Measurements from ENCODE around the gene PPP1R14C. TPM values are rescaled to one million over a fixed set of nuclear protein-coding genes. Genes with fewer than 3 reads are reported as not detected.

Gene PPP1R14C
- total RNA-seq, 1 experiment from 2014 or later = 12.1 TPM

GRCh38 chr6:150207931-150208570, 65.2 kb downstream of the PPP1R14C start:
- peak in 1 of 2 experiments; percentile 8 for DNase-seq
- CTCF ChIA-PET = no interaction called here
- Histone ChIP-seq H3K36me3 (ENCODE audit: low read depth) (no peaks in the 10 kb centered on the region), H3K4me2 (no peak overlapping the region), H4K20me1 (ENCODE audit: insufficient read depth) (no peaks in the 10 kb centered on the region), H3K9me3 (ENCODE audit: insufficient read depth, low read depth) (no peaks in the 10 kb centered on the region), H3K27me3 (ENCODE audit: insufficient read depth, low read depth) (no peaks in the 10 kb centered on the region), H3K4me3 (no peak overlapping the region), H3K4me1 (replicated peaks; ENCODE audit: insufficient read depth) (peaks cover 15% of the 10 kb centered on the region), H3K27ac (no peak overlapping the region), H3F3A (ENCODE audit: insufficient read depth, low read depth) (no peaks in the 10 kb centered on the region), H3K79me2 (ENCODE audit: low read depth) (0 out of 2 replicates have a peak, but pooled peaks cover 5% of the 10 kb centered on the region), H3K9me2 (ENCODE audit: insufficient read depth) (no peaks in the 10 kb centered on the region), H2AFZ (no peak overlapping the region)
- intact Hi-C loops (cut with micrococcal nuclease; ENCODE audit: unreplicated experiment) = loop anchor here (5.0 kb wide), 1 partner anchor 44 kb away; no protein-coding TSS in a partner anchor
- POLR2A ChIA-PET (ENCODE audit: unreplicated experiment) = no interaction called here
- no TSS peak for BruUV-seq (replicated peaks)
- TF ChIP-seq EZH2 (IDR thresholded peaks at IDR 0.05; ENCODE audit: low read depth) = no peak
- TF ChIP-seq, protein P1, sequence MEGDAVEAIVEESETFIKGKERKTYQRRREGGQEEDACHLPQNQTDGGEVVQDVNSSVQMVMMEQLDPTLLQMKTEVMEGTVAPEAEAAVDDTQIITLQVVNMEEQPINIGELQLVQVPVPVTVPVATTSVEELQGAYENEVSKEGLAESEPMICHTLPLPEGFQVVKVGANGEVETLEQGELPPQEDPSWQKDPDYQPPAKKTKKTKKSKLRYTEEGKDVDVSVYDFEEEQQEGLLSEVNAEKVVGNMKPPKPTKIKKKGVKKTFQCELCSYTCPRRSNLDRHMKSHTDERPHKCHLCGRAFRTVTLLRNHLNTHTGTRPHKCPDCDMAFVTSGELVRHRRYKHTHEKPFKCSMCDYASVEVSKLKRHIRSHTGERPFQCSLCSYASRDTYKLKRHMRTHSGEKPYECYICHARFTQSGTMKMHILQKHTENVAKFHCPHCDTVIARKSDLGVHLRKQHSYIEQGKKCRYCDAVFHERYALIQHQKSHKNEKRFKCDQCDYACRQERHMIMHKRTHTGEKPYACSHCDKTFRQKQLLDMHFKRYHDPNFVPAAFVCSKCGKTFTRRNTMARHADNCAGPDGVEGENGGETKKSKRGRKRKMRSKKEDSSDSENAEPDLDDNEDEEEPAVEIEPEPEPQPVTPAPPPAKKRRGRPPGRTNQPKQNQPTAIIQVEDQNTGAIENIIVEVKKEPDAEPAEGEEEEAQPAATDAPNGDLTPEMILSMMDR (conservative IDR thresholded peaks at IDR 0.05) = no peak

DNA sequence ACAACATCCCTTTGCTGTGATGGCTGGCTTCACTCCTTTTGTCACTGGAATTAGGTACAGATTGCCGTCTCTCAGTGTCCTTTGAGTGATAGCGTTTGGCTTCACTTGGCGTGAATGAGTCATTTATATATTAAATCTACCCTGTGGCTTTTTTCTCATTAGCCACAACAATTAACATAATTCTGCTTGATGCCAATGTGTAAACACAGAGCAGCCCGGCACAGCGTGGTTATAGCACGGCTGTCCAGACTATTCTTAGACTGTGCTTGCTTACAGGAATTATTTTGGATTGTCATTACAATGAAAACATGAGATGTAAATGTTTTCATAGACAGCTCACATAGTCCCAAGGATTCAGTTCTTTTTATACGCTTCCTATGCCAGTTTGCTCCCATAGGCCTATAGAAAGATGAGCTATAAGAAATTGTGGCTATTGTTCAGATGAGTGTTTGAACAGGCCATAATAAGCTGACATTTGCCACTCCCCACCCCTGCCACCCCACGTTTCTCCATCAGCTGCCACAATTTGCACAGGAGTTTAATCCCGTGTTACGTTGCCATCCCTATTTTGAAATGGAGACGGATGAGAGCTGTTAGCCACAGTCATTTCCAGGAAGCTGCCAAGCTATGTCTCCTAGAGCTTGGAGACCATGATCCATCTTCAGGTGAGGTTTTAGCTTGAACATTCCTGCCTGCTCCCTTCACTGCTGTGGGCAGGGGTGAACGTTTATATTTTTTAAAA, 65.9 kb downstream of the PPP1R14C start:
- Histone ChIP-seq H3K27ac (no peak overlapping the region), H3K79me2 (ENCODE audit: low read depth) (0 out of 2 replicates have a peak, but pooled peaks cover 4% of the 10 kb centered on the region)
- POLR2A ChIA-PET (ENCODE audit: unreplicated experiment) = no interaction called here

DNA sequence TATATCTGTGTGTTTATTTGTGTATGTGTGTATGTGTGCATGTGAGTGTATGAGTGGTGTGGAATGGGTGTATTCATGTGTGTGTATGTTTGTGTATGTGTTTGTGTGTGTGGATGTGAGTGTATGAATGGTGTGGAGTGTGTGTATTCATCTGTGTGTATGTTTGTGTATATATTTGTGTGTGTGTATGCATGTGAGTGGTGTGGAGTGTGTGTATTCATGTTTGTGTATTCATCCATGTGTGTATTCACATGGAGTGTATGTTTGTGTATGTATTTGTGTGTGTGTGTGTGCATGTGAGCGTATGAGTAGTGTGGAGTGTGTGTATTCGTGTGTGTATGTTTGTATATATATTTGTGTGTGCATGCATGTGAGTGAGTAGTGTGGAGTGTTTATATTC, 66.6 kb downstream of the PPP1R14C start:
- Histone ChIP-seq H3K4me2 (no peak overlapping the region), H3K4me3 (no peak overlapping the region)
- POLR2A ChIA-PET (ENCODE audit: unreplicated experiment) = no interaction called here

More for the DNA sequence above, 65.9 kb downstream of the PPP1R14C start:
- BruUV-seq (replicated peaks) = no TSS peak
- Histone ChIP-seq H3K9me3 (ENCODE audit: insufficient read depth, low read depth) (no peaks in the 10 kb centered on the region), H3K4me2 (no peak overlapping the region), H3K36me3 (ENCODE audit: low read depth) (no peaks in the 10 kb centered on the region), H3K27me3 (ENCODE audit: insufficient read depth, low read depth) (no peaks in the 10 kb centered on the region), H3K4me3 (no peak overlapping the region), H3K4me1 (replicated peaks; ENCODE audit: insufficient read depth) (peaks cover 9% of the 10 kb centered on the region), H3F3A (ENCODE audit: insufficient read depth, low read depth) (no peaks in the 10 kb centered on the region), H2AFZ (no peak overlapping the region), H4K20me1 (ENCODE audit: insufficient read depth) (no peaks in the 10 kb centered on the region), H3K9me2 (ENCODE audit: insufficient read depth) (no peaks in the 10 kb centered on the region)
- TF ChIP-seq EZH2 (IDR thresholded peaks at IDR 0.05; ENCODE audit: low read depth) = no peak
- TF ChIP-seq, protein P1 (conservative IDR thresholded peaks at IDR 0.05) = no peak
- no peak for DNase-seq
- intact Hi-C loops (cut with micrococcal nuclease; ENCODE audit: unreplicated experiment) = loop anchor here (5.0 kb wide), 1 partner anchor 44 kb away; no protein-coding TSS in a partner anchor
- CTCF ChIA-PET = no interaction called here

More for the DNA sequence above, 66.6 kb downstream of the PPP1R14C start:
- Histone ChIP-seq H3K36me3 (ENCODE audit: low read depth) (no peaks in the 10 kb centered on the region), H3K4me1 (replicated peaks; ENCODE audit: insufficient read depth) (peaks cover 9% of the 10 kb centered on the region), H3K9me2 (ENCODE audit: insufficient read depth) (no peaks in the 10 kb centered on the region), H2AFZ (no peak overlapping the region), H3K79me2 (ENCODE audit: low read depth) (no peaks in the 10 kb centered on the region), H3K9me3 (ENCODE audit: insufficient read depth, low read depth) (no peaks in the 10 kb centered on the region), H3K27me3 (ENCODE audit: insufficient read depth, low read depth) (no peaks in the 10 kb centered on the region), H3F3A (ENCODE audit: insufficient read depth, low read depth) (no peaks in the 10 kb centered on the region), H4K20me1 (ENCODE audit: insufficient read depth) (no peaks in the 10 kb centered on the region), H3K27ac (no peak overlapping the region)
- intact Hi-C loops (cut with micrococcal nuclease; ENCODE audit: unreplicated experiment) = loop anchor here (5.0 kb wide), 1 partner anchor 43 kb away; no protein-coding TSS in a partner anchor
- CTCF ChIA-PET = no interaction called here
- BruUV-seq (replicated peaks) = no TSS peak
- DNase-seq = no peak
- TF ChIP-seq, protein P1 (conservative IDR thresholded peaks at IDR 0.05) = no peak
- TF ChIP-seq EZH2 (IDR thresholded peaks at IDR 0.05; ENCODE audit: low read depth) = no peak

Measured in PC-9 (cell line).